Esophagus mucosa (tissue), 1 donor: Measurements from ENCODE around the gene GLI2. TPM values are rescaled to one million over a fixed set of nuclear protein-coding genes. Genes with fewer than 3 reads are reported as not detected.

Experiments
- ATAC-seq: fragments of 200-7000 bp; cut with Tn5 transposase; one replicate; pipeline ENCODE4 v1.9.1; 2020
- total RNA-seq: library from RNA; stranded (reverse); gene quantifications from one replicate; pipeline ENCODE4 v1.2.4, GENCODE V29; 2023
- donor health status: DM: yes; HTN: yes; CAD: no.

GLI2 gene
- total RNA-seq, 1 donor from 2014 or later = 0.72 TPM

DNA sequence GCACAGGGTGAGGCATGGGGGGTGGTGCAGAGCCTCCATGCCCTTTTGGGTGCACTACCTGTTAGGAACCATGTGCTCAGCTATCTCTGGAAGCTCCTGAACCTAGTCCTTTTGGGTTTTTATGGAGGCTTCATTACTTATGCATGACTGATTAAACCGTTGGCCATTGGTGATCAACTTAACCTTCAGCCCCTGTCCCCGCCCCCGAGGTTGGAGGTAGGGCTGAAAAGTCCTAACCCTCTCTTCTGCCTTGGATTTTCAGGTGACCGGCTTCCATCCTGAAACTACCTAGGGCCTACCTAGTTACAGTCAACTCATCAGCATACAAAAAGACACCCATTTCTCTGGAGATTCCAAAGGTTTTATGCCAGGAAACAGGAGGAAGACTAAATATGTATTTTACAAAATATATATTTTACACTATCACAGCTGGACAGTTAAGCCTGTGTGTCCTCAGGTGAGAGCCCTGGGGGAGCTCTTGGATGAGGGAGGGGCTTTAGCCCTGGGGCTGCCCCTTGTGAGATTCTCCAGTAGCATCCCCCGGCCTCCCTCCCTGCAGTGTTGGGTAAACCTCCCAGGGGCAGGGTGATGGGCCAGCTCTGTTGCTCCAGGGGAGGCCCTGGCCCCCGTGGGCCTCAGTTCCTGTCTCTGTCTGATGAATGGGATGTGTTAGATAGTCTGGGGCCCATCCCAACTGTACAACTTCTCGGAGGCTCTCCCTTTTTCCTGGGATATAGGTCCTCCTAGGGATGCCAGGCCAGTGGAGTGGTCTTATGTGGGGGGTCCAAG is 24.1 kb downstream of the GLI2 start:
- no peak for ATAC-seq

DNA sequence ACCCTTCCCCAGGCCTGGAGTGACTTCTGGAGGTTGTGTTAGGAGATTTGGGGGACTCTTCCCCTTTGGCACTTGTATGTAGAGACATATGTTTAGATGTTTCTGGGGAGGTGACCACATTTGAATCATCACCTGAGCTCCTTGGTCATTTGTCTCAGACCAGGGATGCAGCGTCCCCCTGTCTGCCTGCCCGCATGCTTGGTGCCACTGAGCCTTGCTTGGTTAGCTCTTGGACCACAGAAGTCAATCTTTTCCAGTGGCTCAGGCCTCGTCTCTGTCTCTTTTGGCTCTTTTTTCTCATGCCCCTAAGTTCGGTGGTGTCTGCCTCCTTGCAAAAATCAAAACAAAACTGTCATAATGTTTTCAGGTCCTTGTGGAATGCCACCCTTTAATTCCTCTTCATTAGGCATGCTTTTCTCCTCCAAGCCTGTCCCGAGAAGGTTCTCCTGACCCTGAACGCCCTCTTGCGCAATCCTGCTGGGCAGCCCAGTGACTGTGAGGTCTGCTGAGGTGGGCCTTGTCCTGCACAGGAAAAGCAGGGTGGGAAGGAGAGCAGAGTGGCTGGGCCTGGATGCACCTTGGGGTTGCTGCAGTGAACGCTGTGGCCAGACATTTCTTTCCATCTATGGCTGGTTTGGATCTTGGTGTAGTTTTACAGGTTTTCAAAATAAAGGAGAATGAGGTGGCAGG is 24.9 kb downstream of the GLI2 start:
- ATAC-seq = no peak

DNA sequence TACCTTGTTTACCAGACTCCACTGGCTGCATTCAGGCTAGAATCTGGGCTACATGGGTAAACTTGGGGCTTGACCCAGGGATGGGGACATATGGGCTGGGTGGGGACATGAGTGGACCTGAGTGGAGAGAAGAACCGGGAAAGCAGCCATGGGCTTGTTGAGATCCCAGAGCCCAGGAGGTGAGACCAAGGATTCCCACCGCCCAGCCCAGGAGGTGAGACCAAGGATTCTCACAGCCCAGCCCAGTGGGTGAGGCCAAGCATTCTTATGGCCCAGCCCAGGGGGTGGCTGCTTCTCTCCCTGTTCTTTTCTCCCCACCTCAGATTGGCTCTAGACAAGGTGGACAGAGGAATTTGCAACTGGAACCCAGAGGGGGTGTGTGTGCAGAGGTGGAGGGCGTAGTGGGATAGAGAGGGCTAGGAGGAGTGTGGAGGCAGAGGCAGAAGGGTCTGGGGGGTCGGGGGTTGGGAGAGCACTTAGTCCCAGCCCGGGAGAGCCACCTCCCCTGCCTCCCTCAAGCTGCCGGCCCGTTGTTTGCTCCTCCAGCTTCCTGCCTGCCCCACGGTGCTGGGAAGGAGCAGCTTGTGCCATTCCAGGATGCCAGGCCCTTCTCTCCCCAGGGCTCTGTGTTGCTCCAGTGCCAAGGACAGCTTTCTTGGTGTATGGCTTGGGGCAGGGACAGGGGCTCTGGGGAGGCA is 25.6 kb downstream of the GLI2 start:
- no peak for ATAC-seq

DNA sequence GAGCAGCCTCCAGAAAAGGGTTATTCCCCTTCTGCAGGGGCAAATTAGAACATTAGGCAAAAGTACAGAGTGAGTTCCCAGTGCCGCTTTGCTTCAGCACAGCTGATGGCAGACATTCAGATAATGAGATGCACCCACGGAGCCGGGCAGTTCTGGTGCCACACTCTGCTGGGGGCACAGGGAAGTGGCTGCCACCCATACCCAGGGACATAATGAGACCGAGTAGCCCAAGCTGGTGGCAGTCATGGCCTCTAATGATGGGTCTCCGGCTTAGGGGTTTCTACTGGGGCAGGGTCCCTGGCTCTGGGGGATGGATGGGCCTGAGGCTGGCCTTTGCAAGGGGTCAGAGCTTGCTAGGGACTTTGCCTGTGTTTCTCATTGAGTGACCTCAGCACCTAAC is 26.2 kb downstream of the GLI2 start:
- no peak for ATAC-seq

DNA sequence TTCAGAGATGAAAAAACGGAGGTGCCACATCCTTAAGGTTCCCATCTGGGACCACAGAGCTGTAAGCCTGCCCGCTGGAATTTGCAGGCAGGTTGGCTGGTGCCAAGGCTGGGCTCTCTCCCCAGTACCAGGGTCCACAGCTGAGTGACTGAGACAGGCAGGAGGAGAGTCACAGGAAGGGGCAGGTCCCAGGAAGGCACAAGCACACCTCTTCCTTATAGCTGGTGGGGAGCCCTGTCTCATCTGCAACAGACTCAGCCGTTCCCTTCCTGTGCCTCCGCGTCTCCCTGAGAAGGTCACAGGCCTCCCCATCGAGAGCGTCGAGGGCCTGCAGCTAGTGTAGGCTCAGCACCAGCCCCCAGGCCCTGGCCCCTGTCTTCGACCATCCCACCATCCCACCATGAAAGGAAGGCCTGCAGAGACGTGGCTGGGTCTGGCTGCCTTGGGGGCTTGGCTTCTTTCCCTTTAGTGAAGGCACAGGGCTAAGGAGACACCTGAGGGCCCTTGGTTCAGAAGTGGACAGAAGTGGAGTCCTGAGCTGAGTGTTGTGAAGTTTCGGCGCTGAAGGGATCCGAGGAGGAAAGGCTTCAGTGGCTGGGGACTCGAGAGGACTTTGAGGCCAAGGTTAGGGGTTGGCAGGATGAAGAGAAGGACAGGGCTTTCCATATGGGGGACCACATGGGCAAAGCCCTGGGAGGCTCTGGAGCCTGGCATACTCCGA is 26.8 kb downstream of the GLI2 start:
- no peak for ATAC-seq

DNA sequence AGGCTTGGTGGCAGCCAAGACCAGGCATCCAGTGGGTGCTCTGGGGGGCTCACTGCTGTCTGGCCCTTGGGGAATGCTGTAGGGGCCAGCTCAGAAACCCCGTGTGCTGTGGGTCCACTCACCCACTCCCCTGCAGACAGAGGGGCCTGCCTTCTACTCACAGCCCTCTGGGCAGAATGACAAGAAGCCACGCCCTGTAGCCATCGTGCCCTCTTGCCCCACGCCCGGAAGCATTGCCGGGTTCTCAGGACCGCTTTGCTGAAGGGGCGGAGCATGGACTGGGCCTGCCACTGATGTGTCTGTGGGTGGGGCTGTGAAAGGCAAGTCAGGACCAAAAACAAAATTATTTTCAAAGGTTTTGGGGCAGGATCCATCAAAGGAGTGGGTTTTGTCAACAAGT is 27.8 kb downstream of the GLI2 start:
- ATAC-seq = peak; percentile 51

DNA sequence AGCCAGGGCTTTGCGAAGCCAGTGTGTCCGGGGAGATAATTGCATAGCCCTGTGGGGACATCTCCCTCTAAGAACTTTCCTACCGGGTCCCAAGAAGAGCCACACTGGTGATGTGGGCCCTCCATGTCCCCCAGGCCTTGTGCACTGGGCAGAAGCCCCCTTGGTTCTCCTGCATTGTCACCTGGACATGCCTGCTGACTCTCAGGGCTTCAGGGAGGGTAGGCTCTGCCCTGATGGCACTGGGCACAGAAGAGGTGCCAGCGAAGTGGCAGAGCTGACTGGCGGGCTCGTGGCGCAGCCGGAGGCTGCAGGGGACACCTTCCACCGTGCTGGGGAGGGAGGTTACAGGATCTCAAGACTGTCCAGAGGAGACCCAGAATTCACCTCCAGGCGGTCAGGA is 28.3 kb downstream of the GLI2 start:
- no peak for ATAC-seq

DNA sequence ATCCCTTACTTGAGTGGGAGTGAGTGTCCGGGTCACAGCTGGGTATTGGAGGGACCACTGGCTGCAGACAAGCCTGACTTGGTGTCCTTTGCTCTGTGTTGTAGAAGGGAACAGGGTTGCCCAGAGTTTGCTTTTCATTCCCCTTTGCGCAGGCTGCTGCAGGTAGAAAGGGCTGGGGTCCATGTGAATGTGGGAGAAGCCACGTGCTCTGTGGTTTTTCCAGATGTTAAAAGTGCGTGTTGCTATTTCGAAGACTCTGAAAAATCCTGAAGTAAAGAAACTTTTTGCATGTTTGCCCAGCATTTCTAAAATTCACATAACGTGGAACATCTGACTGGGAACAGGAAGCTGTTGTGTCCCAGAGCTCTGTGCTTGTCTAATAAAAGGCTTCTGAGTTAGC is 28.8 kb downstream of the GLI2 start:
- no peak for ATAC-seq

DNA sequence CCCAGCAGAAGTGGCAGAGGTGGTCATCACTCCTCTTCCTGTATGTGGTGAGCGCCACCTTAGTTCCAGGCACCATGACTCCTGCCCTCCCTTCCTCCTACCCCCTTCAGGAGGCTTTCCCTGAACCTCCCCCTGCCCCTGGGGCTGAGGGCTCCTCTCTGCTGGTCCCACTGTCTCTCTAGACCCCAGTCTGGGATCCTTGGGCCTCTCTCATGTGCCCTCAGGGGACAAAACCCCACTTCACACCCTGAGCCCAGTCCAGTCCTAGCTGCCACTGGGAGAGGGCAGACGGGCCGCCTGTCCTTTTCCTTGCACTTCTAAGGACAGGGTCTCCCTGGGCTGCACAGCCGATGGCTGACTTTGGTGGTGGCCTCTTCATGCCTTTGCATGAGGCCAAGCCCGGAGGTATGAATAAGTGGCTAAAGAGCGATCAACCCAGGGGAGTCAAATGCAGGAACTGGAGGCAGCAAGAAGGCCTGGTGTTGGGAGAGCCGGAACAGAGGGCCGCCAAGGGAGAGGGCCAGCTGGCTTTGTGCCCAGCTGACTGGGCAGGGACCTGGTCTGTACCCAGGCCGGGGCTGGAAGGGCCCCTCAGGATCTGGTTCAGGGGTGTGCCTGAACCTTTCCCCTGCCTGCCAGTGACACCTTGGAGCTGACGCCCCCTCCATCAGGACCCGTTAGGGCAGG is 29.5 kb downstream of the GLI2 start:
- peak; percentile 8 for ATAC-seq

DNA sequence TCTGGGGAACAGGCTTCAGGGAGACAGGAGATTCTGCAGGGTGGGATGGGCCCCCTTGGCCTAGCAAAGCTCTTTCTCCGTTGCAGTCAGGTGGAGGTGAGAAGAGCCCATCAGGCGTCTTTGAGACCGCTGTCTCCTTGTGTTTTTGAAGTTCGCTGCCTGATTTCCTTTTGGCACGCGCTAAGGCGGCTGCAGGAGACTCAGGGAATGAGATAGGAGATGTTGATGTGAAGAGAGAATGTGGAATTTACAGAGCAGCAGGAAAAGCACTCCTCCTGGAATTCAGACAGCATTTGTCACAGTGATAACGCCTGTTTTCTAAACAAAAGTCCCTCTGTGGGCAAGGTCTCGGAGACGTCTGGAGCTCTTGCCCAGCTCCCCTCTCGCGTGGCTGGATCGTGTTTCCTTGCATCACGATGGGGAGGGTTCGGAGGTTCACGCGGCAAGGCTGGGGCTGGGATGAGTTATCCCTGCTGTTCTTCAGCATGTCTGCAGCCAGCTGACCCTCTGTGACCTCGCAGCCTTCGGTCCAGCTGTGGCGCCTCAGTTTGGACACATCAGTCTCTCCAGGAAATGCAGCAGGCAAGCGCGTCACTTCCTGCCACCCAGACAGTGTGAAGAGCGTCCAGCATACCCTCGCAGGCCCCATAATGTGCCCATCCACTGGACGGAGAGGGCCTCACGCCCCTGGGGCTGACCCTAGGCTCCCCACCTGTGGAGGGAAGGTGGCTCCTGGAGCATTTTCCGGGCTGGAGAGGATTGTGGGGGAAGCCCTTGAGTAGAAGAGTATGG is 30.2 kb downstream of the GLI2 start:
- ATAC-seq = no peak

DNA sequence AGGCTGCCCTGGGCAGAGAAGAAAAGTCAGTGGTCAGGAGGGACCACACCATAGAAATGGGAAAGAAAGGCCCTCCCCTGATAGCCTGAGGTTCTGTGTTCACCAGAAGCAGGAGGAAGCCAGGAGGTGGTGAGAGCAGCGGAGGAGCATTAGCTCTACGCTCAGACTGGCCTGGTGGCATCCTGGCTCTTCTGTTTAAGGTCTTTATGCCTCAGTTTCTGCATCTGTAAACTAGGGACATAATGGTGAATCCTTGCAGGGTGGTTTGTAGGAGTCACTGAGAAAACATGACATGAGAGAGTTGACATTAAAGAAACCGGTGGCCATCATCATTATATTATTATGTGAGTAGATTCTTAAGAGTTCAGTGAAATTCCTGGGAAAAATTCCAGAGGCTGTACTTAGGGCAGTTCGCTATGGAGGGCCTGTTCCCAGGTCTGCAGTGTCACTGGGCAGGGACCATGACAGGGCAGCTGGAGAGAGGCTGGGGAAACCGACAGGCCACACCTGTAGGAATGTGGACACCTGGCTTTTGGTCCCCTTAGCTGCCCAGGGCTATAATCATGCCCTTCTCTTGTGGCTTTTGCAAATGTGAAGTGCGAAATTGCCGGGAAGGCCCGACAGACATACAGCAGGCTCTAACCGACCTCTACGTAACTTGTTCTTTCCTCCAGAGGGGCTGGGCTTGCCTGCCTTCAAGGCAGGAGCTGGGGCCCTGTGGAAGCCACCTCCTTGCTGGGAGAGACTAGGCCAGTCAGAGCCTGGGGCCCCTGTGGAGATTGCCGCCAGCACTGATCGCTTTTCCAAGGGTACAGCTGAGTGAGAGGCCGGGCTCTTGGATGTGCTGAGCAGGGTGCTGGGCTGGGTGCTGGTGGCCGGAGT is 31.0 kb downstream of the GLI2 start:
- ATAC-seq = no peak

DNA sequence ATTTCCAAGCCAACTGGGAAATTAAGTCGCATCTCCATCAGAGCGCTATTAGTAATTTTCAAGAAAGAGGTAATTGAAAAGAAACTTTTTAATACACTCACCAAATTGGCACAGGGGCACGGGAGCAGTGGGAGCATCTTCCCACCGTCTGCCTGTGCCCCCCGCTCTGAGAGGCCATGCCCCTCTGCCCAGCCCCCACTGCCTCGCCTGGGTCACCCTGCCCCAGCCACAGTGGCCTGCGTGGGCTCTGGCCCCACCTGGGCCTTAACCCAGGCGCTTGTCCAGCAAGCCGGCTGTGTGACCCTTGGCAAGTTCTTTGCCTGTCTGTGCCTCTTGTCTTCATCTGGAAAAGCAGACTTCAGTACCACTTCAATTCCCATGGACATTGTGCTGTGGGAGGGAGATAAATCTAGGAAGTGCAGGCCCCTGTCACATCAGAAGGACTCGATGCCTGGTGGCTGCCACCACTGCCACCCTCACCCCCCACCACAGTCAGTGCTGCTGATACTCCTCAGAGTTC is 31.9 kb downstream of the GLI2 start:
- no peak for ATAC-seq

DNA sequence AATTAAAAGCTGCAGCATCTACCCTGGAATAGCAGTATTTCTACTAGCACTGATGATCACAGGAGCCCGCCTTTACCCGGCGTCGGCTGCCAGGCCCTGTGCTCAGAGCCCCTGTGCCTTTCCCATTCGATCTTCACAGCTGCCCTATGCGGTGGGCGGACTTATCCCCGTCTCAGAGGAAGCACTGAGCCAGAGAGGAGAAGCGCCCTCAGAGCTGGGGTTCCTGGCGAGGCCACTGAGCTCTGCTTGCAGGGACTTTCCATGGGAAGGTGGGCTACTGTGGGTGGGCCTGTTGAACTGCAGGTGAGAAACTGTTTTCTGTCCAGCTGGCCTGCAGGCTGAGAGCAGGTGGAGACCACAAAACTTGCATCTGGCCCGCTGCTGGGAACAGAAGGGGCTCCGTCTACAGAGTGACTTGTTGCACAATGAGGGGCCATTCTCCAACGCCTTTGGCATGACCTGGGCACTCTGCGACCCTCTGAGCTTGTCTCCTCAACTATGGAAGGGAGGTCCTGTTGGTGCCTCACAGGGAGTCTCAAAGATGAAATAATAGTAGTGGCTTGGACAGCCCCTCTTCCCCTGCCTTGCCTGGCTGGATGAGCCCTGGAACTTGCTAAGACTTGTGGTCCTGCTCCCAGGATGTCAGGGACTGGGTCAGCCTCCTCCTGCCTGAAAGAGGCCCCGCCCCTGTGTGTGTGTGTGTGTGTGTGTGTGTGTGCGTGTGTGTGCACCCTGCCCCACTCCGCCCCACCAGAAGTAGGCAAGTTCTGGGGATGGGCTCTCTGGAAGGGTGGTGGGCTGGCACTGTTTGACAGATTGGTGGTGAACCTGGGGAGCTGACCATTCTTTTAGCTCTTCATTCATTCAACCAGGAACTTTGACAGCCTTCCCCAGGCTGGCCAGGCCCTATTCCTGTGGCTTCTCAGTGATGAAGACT is 32.7 kb downstream of the GLI2 start:
- no peak for ATAC-seq

DNA sequence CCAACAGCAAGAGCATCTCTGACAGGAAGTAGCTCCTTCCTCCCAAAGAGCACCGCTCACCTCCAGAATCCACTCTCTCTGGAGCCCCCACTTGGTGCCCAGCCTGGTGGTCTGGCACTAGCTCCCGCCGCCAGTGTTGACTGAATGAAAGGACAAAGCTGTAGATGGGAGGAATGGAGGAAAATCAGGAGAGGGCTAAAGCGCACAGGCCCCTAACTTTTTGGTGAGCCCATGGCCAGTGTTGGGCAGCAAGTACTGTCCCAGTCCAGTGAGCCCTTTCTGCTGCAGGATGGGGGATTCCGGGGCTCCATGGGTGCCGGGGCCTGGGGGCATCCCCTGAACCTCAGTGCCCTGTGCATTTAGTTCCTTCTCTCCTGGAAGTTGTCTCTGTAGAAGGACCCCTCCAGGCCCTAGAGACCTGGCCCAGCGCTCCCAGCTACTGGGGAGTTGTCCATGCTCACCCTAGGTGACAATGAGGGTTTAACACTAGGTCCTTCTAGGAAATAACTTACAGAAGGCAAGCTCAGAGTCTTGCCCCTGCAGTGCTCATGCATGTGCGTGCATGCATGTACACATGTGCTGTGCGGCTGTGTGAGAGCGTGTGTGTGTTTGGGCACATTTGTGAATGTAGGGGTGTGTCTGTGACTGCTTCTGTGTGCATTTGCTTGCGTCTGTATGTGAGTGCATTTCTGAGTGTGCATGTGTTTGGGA is 33.6 kb downstream of the GLI2 start:
- no peak for ATAC-seq

DNA sequence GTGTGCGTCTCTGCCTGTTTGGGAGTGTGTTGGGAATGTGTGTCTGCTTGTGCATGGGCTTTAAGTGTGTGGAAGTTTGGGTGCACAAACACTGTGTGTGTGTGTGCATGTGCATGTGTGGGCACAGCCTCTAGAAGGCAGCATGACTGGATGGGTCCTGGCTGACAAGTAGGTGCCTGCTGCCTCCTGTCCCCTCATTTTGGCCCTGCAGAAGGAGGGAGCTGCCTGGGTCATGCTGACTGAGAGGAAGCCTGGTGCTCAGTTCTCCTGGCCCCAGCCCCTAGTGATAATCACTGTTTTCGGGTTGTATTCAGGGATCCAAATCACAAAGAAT is 34.1 kb downstream of the GLI2 start:
- ATAC-seq = no peak

DNA sequence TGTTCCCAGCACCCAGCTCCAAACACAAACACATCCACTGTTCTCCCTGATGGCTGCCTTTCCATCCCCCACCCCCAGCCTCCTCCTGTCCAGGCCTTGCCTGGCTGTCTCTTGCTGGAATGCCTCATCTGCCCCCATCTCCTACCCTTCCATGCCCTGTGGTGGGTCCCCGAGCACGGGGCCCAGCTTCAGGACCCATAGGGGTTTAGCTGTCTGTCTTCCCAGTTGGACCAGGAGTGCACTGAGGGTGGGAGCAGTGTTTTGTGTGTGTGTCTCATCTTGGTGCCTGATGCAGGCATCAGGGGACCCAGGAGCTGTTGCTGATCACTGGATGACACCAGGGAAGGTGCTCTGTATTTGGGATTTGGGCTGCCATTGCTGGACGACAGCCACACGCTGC is 34.5 kb downstream of the GLI2 start:
- no peak for ATAC-seq

DNA sequence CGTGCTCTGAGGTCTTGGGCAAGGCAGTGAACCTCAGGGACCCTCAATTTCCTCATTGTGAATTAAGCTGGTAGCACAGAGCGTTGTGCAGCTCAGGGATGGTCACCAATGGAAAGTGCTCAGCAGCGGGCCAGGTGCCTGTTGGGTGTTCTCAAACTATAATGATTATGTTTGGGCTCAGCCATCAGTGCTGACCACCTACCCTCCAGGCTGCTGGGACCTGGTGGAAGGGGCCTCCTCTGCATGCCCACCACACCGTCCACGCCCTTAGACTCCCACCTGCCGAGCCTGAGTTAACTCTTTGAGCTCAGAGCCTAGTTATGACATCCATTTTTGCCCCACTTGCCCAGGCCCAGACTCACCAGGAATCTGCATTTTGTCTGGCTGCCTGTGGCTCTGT is 35.0 kb downstream of the GLI2 start:
- no peak for ATAC-seq

DNA sequence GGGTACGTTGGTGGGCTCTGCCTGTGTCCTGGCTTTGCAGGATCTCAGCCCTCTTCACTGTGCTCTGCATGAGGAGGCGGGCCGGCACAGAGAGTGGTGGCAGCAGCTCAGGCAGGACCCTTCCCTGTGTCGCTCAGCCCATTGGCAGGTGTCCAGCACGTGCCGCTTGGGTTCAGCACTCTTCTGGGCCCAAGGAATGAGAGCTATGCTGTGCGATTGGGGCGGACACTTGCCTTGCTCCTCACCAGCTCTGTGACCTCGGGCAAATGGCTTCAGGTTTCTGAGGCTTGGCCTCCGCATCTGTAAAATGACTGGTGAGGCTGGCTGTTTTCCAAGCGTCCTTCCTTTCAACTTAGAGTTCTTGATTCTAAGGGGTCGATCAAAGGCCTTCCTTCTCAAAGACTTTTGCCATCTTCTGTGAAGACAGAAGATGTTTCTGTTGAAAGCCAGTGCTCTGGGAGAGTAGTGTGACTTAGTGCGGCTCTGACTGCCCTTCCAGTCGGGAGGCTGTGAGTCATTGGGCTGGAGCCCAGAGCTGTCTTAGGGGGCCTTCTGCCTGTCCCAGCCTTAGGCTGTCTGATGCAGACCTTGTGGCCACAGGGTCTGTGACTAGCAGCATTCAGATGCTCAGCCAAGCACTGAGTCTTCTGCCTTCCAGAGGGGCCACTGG is 35.6 kb downstream of the GLI2 start:
- ATAC-seq = peak; percentile 31
